Mesothelial cell of epicardium (in vitro differentiated cells): ENCODE data around the gene IL6. TPM values are rescaled to one million over a fixed set of nuclear protein-coding genes. Genes with fewer than 3 reads are reported as not detected.
"Not testable (repeated sequence)": the region's sequence is repeated elsewhere in the genome, so short reads cannot be mapped to it uniquely, and the experiment has no call there.

Experiments
- DNase-seq, 2 experiments: peaks; one replicate each; pipeline ENCODE4 v3.0.0; 2021; ENCODE audit warnings: low spot score in 2 of 2; ENCODE audit not compliant: unreplicated experiment in 2 of 2
- H3K27ac Mint-ChIP-seq: 2 replicates; pipeline ENCODE4 v1.8.0; 2021; ENCODE audit warnings: mixed read lengths
- H3K27me3 Mint-ChIP-seq: 2 replicates; pipeline ENCODE4 v1.8.0; 2021; ENCODE audit warnings: low read depth, mixed read lengths
- H3K36me3 Mint-ChIP-seq: 2 replicates; pipeline ENCODE4 v1.8.0; 2021; ENCODE audit warnings: mixed read lengths
- H3K4me1 Mint-ChIP-seq: 2 replicates; pipeline ENCODE4 v1.8.0; 2021; ENCODE audit warnings: mixed read lengths
- H3K4me3 Mint-ChIP-seq: 2 replicates; pipeline ENCODE4 v1.8.0; 2021; ENCODE audit warnings: mild to moderate bottlenecking, moderate library complexity, mixed read lengths
- H3K9me3 Mint-ChIP-seq: 2 replicates; pipeline ENCODE4 v1.8.0; 2021; ENCODE audit warnings: mixed read lengths
- CTCF ChIP-seq: fragments of 200-600 bp; sonication (generic); IDR thresholded peaks from one replicate; pipeline ENCODE4 v1.5.0; 2021; ENCODE audit warnings: antibody characterized with exemption; ENCODE audit not compliant: unreplicated experiment
- total RNA-seq: library from RNA; stranded (reverse); gene quantifications from 3 replicates; pipeline ENCODE4 v1.2.1, GENCODE V29; 2021

Gene IL6
- total RNA-seq, 1 donor from 2014 or later, result 1.4 TPM

GRCh38 chr7:22702516-22702915 lies 24.5 kb upstream of the IL6 start:
- H3K9me3 Mint-ChIP-seq, result no peaks in the 10 kb centered on the region
- no peak overlapping the region for H3K4me3 Mint-ChIP-seq
- TF ChIP-seq CTCF, result no peak
- DNase-seq, result no peak
- H3K36me3 Mint-ChIP-seq, result no peaks in the 10 kb centered on the region
- H3K4me1 Mint-ChIP-seq, result peaks cover 14% of the 10 kb centered on the region
- H3K27me3 Mint-ChIP-seq, result peaks cover 7% of the 10 kb centered on the region
- H3K27ac Mint-ChIP-seq, result no peak overlapping the region

- DNase-seq, H3K4me1 Mint-ChIP-seq, H3K4me3 Mint-ChIP-seq, H3K36me3 Mint-ChIP-seq, H3K9me3 Mint-ChIP-seq, H3K27me3 Mint-ChIP-seq, H3K27ac Mint-ChIP-seq: not testable (repeated sequence)
Observed at GRCh38 chr7:22703107-22703855, 23.7 kb upstream of the IL6 start.

- not testable (repeated sequence) for H3K36me3 Mint-ChIP-seq, H3K9me3 Mint-ChIP-seq, H3K4me1 Mint-ChIP-seq, DNase-seq, H3K27me3 Mint-ChIP-seq, H3K27ac Mint-ChIP-seq, H3K4me3 Mint-ChIP-seq
Observed at GRCh38 chr7:22703978-22704610, 22.9 kb upstream of the IL6 start.

GRCh38 chr7:22704722-22705121 lies 22.3 kb upstream of the IL6 start:
- H3K9me3 Mint-ChIP-seq, H3K4me1 Mint-ChIP-seq, H3K36me3 Mint-ChIP-seq, H3K27ac Mint-ChIP-seq, DNase-seq, H3K27me3 Mint-ChIP-seq, H3K4me3 Mint-ChIP-seq: not testable (repeated sequence)

- not testable (repeated sequence) for H3K9me3 Mint-ChIP-seq
Observed at GRCh38 chr7:22705874-22706273, 21.1 kb upstream of the IL6 start.

GRCh38 chr7:22707026-22707691 lies 19.8 kb upstream of the IL6 start:
- H3K27ac Mint-ChIP-seq, H3K4me3 Mint-ChIP-seq, H3K27me3 Mint-ChIP-seq, H3K4me1 Mint-ChIP-seq, DNase-seq, H3K9me3 Mint-ChIP-seq, H3K36me3 Mint-ChIP-seq: not testable (repeated sequence)

More at GRCh38 chr7:22705874-22706273, 21.1 kb upstream of the IL6 start:
- not testable (repeated sequence) for H3K27ac Mint-ChIP-seq, DNase-seq, H3K4me1 Mint-ChIP-seq, H3K27me3 Mint-ChIP-seq, H3K36me3 Mint-ChIP-seq, H3K4me3 Mint-ChIP-seq

GRCh38 chr7:22708214-22708613 lies 18.8 kb upstream of the IL6 start:
- H3K9me3 Mint-ChIP-seq, DNase-seq, H3K4me3 Mint-ChIP-seq, H3K4me1 Mint-ChIP-seq, H3K36me3 Mint-ChIP-seq, H3K27ac Mint-ChIP-seq, H3K27me3 Mint-ChIP-seq: not testable (repeated sequence)

GRCh38 chr7:22708677-22709061 lies 18.3 kb upstream of the IL6 start:
- H3K4me3 Mint-ChIP-seq, H3K27me3 Mint-ChIP-seq, H3K27ac Mint-ChIP-seq, DNase-seq, H3K9me3 Mint-ChIP-seq, H3K4me1 Mint-ChIP-seq, H3K36me3 Mint-ChIP-seq: not testable (repeated sequence)

- not testable (repeated sequence) for H3K27me3 Mint-ChIP-seq, H3K36me3 Mint-ChIP-seq, DNase-seq, H3K4me3 Mint-ChIP-seq, H3K9me3 Mint-ChIP-seq, H3K27ac Mint-ChIP-seq, H3K4me1 Mint-ChIP-seq
Observed at GRCh38 chr7:22709062-22709829, 17.8 kb upstream of the IL6 start.
